TTC549 (cell line): ENCODE measurements around the gene CDC42BPB.
"Not testable (repeated sequence)": the region's sequence is repeated elsewhere in the genome, so short reads cannot be mapped to it uniquely, and the experiment has no call there.

ENCODE experiments used
- FAIRE-seq: peaks from 2 replicates; lab custom pipeline; 2012; peaks lifted over from hg19 to GRCh38; lab: Jason Lieb, UNC

Gene CDC42BPB

GRCh38 chr14:103050935-103051334, 6.4 kb downstream of the CDC42BPB start:
- no peak for FAIRE-seq

GRCh38 chr14:103047453-103047852, 9.9 kb downstream of the CDC42BPB start:
- not testable (repeated sequence) for FAIRE-seq

- FAIRE-seq, result no peak
Observed at GRCh38 chr14:103045371-103045869, 11.9 kb downstream of the CDC42BPB start.

GRCh38 chr14:103043257-103044015, 13.9 kb downstream of the CDC42BPB start:
- FAIRE-seq, result no peak

GRCh38 chr14:103041464-103041863, 15.9 kb downstream of the CDC42BPB start:
- no peak for FAIRE-seq

- FAIRE-seq, result no peak
Observed at GRCh38 chr14:103033681-103034096, 23.7 kb downstream of the CDC42BPB start.

GRCh38 chr14:103031956-103032355, 25.4 kb downstream of the CDC42BPB start:
- no peak for FAIRE-seq

- no peak for FAIRE-seq
Observed at GRCh38 chr14:103031566-103031911, 25.8 kb downstream of the CDC42BPB start.

- no peak for FAIRE-seq
Observed at GRCh38 chr14:103030741-103031565, 26.4 kb downstream of the CDC42BPB start.

GRCh38 chr14:103029936-103030335, 27.4 kb downstream of the CDC42BPB start:
- FAIRE-seq, result no peak

GRCh38 chr14:103028772-103029171, 28.6 kb downstream of the CDC42BPB start:
- FAIRE-seq, result no peak

GRCh38 chr14:103028161-103028767, 29.1 kb downstream of the CDC42BPB start:
- no peak for FAIRE-seq

- FAIRE-seq, result no peak
Observed at GRCh38 chr14:103027451-103027850, 29.9 kb downstream of the CDC42BPB start.

- no peak for FAIRE-seq
Observed at GRCh38 chr14:103026988-103027387, 30.4 kb downstream of the CDC42BPB start.

GRCh38 chr14:103026196-103026595, 31.2 kb downstream of the CDC42BPB start:
- FAIRE-seq, result not testable (repeated sequence)

GRCh38 chr14:103023881-103024473, 33.4 kb downstream of the CDC42BPB start:
- no peak for FAIRE-seq

GRCh38 chr14:103022685-103023044, 34.7 kb downstream of the CDC42BPB start:
- FAIRE-seq, result no peak

- no peak for FAIRE-seq
Observed at GRCh38 chr14:103022002-103022684, 35.2 kb downstream of the CDC42BPB start.

GRCh38 chr14:103021684-103022001, 35.7 kb downstream of the CDC42BPB start:
- FAIRE-seq, result no peak

GRCh38 chr14:103020271-103021170, 36.8 kb downstream of the CDC42BPB start:
- FAIRE-seq, result no peak

GRCh38 chr14:103019826-103020225, 37.5 kb downstream of the CDC42BPB start:
- FAIRE-seq, result no peak
